ENCODE results near the gene ASIC1. TPM values are rescaled to one million over a fixed set of nuclear protein-coding genes. Genes with fewer than 3 reads are reported as not detected.

Gene ASIC1
- total and polyA plus RNA-seq, 8 donors: 0.45 to 3.5 (median 1.2) TPM; not detected in 1

DNA sequence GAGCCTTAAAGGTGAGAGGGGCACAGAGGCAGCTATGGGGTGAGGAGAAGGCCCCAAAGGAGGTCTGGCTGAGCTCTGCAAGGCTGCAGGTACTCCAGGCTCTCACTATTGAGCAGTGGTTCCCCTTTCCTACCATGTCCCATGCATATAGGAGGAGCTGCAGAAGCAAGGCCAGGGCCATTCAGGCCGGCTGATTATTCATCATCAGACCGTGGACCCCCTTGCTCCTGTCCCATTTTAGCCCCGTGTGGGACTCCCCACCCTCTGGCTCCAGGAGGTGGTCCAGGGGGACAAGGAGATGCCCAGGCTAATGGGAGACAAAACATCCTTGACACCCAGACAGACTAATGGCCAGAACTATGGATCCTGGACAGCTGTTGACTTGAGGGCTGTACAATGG lies 49.5 kb downstream of the ASIC1 start:
- H3K36me3 ChIP-seq: peaks cover 0 to 3% (median under 1%) of the 10 kb centered on the region in 4 donors
- TF ChIP-seq EP300 (IDR thresholded peaks at IDR 0.05): no peak
- TF ChIP-seq, protein P1, sequence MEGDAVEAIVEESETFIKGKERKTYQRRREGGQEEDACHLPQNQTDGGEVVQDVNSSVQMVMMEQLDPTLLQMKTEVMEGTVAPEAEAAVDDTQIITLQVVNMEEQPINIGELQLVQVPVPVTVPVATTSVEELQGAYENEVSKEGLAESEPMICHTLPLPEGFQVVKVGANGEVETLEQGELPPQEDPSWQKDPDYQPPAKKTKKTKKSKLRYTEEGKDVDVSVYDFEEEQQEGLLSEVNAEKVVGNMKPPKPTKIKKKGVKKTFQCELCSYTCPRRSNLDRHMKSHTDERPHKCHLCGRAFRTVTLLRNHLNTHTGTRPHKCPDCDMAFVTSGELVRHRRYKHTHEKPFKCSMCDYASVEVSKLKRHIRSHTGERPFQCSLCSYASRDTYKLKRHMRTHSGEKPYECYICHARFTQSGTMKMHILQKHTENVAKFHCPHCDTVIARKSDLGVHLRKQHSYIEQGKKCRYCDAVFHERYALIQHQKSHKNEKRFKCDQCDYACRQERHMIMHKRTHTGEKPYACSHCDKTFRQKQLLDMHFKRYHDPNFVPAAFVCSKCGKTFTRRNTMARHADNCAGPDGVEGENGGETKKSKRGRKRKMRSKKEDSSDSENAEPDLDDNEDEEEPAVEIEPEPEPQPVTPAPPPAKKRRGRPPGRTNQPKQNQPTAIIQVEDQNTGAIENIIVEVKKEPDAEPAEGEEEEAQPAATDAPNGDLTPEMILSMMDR (IDR thresholded peaks at IDR 0.05): no peak
- no peak for TF ChIP-seq POLR2AphosphoS5 (IDR thresholded peaks at IDR 0.05)
- TF ChIP-seq POLR2A (IDR thresholded peaks at IDR 0.05): no peak
- peaks cover 34 to 54% (median 47%) of the 10 kb centered on the region in 4 donors for H3K4me1 ChIP-seq
- H3K27me3 ChIP-seq: no peaks in the 10 kb centered on the region
- intact Hi-C loops (cut with DNase I; ENCODE audit: low total_unique reads): loop anchor here (10.0 kb wide), 1 partner anchor 68 kb away; no protein-coding TSS in a partner anchor
- H3K4me3 ChIP-seq: no peak overlapping the region
- WGBS, 5 donors: 74 to 81% (median 76%) methylated on average over 3 of the region's 3 CpGs
- H3K27ac ChIP-seq: no peak overlapping the region
- no peak for DNase-seq
- H3K9me3 ChIP-seq: no peaks in the 10 kb centered on the region

DNA sequence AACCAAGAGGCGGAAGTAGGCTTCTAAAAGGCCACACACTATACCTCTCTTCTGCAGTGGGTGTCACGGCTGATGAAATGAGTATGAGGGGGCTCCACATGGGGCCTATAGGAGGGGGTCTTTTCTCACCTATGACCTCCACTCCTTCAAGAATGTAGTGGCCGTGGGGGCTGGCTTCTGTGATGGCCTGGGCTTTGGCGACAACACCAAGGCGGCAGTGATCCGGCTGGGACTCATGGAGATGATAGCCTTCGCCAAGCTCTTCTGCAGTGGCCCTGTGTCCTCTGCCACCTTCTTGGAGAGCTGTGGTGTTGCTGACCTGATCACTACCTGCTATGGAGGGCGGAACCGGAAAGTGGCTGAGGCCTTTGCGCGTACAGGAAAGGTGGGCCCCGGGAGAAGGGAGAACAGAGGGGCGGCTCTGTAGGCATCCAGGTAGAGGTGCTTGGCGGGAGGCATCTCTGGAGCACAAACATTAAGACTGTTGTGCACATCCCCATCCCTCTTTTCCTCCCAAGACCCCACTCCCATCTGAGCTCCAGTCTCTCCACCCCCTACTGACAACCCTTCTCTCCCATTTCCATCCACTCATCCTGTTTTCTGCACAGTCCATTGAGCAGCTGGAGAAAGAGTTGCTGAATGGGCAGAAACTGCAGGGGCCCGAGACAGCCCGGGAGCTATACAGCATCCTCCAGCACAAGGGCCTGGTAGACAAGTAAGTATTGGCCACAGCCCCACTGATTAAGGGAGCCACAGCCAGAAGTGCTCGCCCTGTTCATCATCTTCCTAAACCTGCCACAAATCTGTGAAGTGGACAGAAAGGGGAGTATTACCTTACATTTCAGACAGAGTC lies 50.2 kb downstream of the ASIC1 start:
- Histone ChIP-seq H3K36me3 (no peaks in the 10 kb centered on the region), H3K27ac (no peak overlapping the region), H3K27me3 (no peaks in the 10 kb centered on the region), H3K9me3 (no peaks in the 10 kb centered on the region), H3K4me3 (no peak overlapping the region), H3K4me1 (peaks cover 34 to 51% (median 45%) of the 10 kb centered on the region in 4 donors)
- no peak for TF ChIP-seq POLR2AphosphoS5 (IDR thresholded peaks at IDR 0.05)
- TF ChIP-seq, protein P1 (IDR thresholded peaks at IDR 0.05): no peak
- DNase-seq: no peak
- WGBS, 5 donors: 93 to 97% (median 95%) methylated on average over 17 of the region's 17 CpGs
- intact Hi-C loops (cut with DNase I; ENCODE audit: low total_unique reads): loop anchor here (10.0 kb wide), 1 partner anchor 67 kb away; no protein-coding TSS in a partner anchor

DNA sequence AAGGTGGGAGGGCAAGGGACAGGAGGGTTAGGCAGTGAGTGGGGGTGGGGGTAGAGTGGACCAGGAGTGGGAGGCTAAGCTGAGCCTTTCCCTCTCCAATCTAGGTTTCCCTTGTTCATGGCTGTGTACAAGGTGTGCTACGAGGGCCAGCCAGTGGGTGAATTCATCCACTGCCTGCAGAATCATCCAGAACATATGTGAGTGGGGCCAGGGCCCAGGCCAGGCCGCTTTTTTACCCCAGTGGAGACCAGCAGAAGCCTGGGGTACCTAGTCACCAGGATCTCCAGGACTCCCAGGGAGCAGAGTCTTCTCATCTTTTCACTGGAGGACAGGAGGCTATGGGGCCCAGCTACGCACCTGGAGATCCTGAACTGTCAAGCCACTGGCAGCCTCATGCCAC lies 51.9 kb downstream of the ASIC1 start:
- H3K27me3 ChIP-seq: no peaks in the 10 kb centered on the region
- peak overlapping the region; percentile 79 to 99 (median 94) for H3K27ac ChIP-seq
- peaks cover 40 to 53% (median 49%) of the 10 kb centered on the region in 4 donors for H3K4me1 ChIP-seq
- 89 to 100% (median 94%) methylated on average over 3 of the region's 3 CpGs for WGBS, 5 donors
- H3K36me3 ChIP-seq: no peaks in the 10 kb centered on the region
- DNase-seq: no peak
- intact Hi-C loops (cut with DNase I; ENCODE audit: low total_unique reads): loop anchor here (10.0 kb wide), 1 partner anchor 65 kb away; no protein-coding TSS in a partner anchor
- H3K4me3 ChIP-seq: no peak overlapping the region
- TF ChIP-seq POLR2AphosphoS5 (IDR thresholded peaks at IDR 0.05) (no peak), POLR2A (IDR thresholded peaks at IDR 0.05) (no peak), EP300 (IDR thresholded peaks at IDR 0.05) (no peak)
- TF ChIP-seq, protein P1 (IDR thresholded peaks at IDR 0.05): no peak
- no peaks in the 10 kb centered on the region for H3K9me3 ChIP-seq

DNA sequence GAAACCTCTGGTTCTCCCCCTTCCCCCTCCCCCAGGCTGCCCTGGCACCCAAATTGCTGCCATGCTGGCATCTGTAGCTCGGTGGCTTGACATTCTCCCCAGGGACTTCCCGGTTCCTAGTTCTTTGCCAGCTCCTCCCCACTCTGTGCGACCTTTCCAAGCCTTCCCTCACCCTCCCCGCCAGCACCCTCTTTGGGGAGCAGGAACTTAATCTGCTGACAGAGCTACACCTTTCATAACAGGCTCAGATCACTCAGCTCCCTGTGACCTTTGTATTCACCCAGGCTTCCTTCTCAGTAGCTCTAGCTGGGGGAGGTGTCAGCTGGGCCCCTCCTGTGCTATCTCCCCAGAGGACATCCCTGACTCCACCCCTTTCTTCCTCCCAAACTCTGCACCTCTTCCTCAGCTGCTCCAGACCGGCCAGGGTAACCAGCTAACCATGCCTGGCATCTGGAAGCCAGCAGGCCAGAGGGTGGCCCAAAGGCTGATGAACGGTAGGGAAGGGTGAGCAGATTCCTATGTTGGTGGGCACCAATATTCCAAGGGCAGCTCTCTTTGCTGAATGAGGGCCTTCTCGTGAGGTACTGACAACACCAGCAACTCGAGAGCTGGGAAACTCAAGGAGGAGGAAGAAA lies 52.8 kb downstream of the ASIC1 start:
- intact Hi-C loops (cut with DNase I; ENCODE audit: low total_unique reads): no loop called here
- peak overlapping the region; percentile 79 to 99 (median 94) for H3K27ac ChIP-seq
- H3K36me3 ChIP-seq: peaks cover 0 to 5% (median 0%) of the 10 kb centered on the region in 4 donors
- DNase-seq: peak; percentile 70 to 81
- peaks cover 37 to 52% (median 44%) of the 10 kb centered on the region in 4 donors for H3K4me1 ChIP-seq
- H3K4me3 ChIP-seq: no peak overlapping the region
- no peaks in the 10 kb centered on the region for H3K27me3 ChIP-seq
- TF ChIP-seq POLR2A (IDR thresholded peaks at IDR 0.05) (no peak), EP300 (IDR thresholded peaks at IDR 0.05) (no peak), POLR2AphosphoS5 (IDR thresholded peaks at IDR 0.05) (peak in 1 of 3 donors; percentile 62)
- TF ChIP-seq, protein P1 (IDR thresholded peaks at IDR 0.05): no peak
- no peaks in the 10 kb centered on the region for H3K9me3 ChIP-seq
- WGBS, 5 donors: 25 to 52% (median 29%) methylated on average over 8 of the region's 8 CpGs

Measured in stomach (tissue), 9 donors.